Stomach (tissue), 9 donors: ENCODE measurements around the gene FOXN3. TPM values are rescaled to one million over a fixed set of nuclear protein-coding genes. Genes with fewer than 3 reads are reported as not detected.
"Not testable (repeated sequence)": the region's sequence is repeated elsewhere in the genome, so short reads cannot be mapped to it uniquely, and the experiment has no call there.

Source experiments
- DNase-seq, 2 donors: peaks; one replicate each; pipeline versions ENCODE4 v3.0.0 to v3.0.0-alpha.2; 2013 to 2019
- H3K27ac ChIP-seq, 5 donors: fragments of 200-600 bp in 4 of 5; sonication (generic) in 4 of 5; one replicate each; pipeline ENCODE4 v1.5.1; 2013 to 2019; ENCODE audit warnings: mild to moderate bottlenecking in 1 of 5, moderate library complexity in 1 of 5
- H3K27me3 ChIP-seq, 3 donors: fragments of 200-600 bp; sonication (generic); one replicate each; pipeline ENCODE4 v1.5.1; 2017 to 2019; ENCODE audit warnings: mixed run types in 1 of 3
- H3K36me3 ChIP-seq, 4 donors: fragments of 200-600 bp; sonication (generic); 1 replicate in 3 of 4; 2 replicates in 1 of 4; pipeline ENCODE4 v1.5.1; 2016 to 2019
- H3K4me1 ChIP-seq, 4 donors: fragments of 200-600 bp; sonication (generic); one replicate each; pipeline ENCODE4 v1.5.1; 2016 to 2019
- H3K4me3 ChIP-seq, 4 donors: fragments of 200-600 bp; sonication (generic) in 3 of 4; one replicate each; pipeline ENCODE4 v1.5.1; 2016 to 2019; ENCODE audit warnings: mild to moderate bottlenecking in 1 of 4
- H3K9me3 ChIP-seq, 4 donors: fragments of 200-600 bp; sonication (generic); one replicate each; pipeline ENCODE4 v1.5.1; 2016 to 2019
- CTCF ChIP-seq, 7 experiments: fragments of 450-650 bp in 4 of 7; fragments of 200-600 bp in 3 of 7; sonication (generic) in 3 of 7; IDR thresholded peaks; one replicate each; pipeline ENCODE4 v1.5.1; 2016 to 2019; ENCODE audit warnings: antibody characterized with exemption in 7 of 7, control low read depth in 2 of 7, mild to moderate bottlenecking in 1 of 7
- EP300 ChIP-seq: sonication (generic); formaldehyde crosslinking; IDR thresholded peaks from one replicate; pipeline ENCODE4 v1.6.1; 2017; ENCODE audit warnings: antibody characterized with exemption
- POLR2A ChIP-seq, 4 donors: fragments of 450-650 bp; IDR thresholded peaks; one replicate each; pipeline ENCODE4 v1.6.1; 2016; ENCODE audit warnings: antibody characterized with exemption in 4 of 4, control low read depth in 2 of 4, mild to moderate bottlenecking in 1 of 4, moderate library complexity in 1 of 4
- POLR2AphosphoS5 ChIP-seq, 3 donors: sonication (generic); formaldehyde crosslinking; IDR thresholded peaks; one replicate each; pipeline ENCODE4 v1.6.1; 2016; ENCODE audit warnings: antibody characterized with exemption in 3 of 3
- WGBS, 5 donors: extraction: QIAGEN DNeasy Blood & Tissue Kit in 3 of 5; methylation state at CpG; one replicate each; pipeline versions ENCODE4 v1.1.5 to v1.1.7; 2013 to 2018; 5-methylcytosine and 5-hydroxymethylcytosine counted together
- intact Hi-C: fragments of 100-400 bp; cut with DNase I; formaldehyde crosslinking; loops from one replicate; pipeline ENCODE4 v1.15.1; 2023; ENCODE audit warnings: low total_unique reads
- polyA plus RNA-seq, 3 donors: library from polyadenylated mRNA; stranded (reverse); fragments of 200-250 nt; gene quantifications; one replicate each; pipeline ENCODE4 v1.2.3, GENCODE V29; 2013
- total RNA-seq, 5 donors: library from RNA; depleted of rRNA; stranded (reverse); fragments of >200 nt; gene quantifications; one replicate each; pipeline versions ENCODE4 v1.1.0 to v1.2.3, GENCODE V29; 2014 to 2016
- donor health status: healthy with polysubstance abuse.
- donor health status: Bipolar disorder and iron deficiency.
- donor health status: healthy.

Gene FOXN3
- total and polyA plus RNA-seq, 8 donors: 12.5 to 126 (median 56.6) TPM

- no peak for DNase-seq
- Histone ChIP-seq H3K4me3 (no peak overlapping the region), H3K4me1 (peaks cover 24 to 34% (median 27%) of the 10 kb centered on the region in 4 donors), H3K27ac (peak overlapping the region in 1 of 5 donors; percentile 10), H3K36me3 (no peaks in the 10 kb centered on the region), H3K27me3 (no peaks in the 10 kb centered on the region), H3K9me3 (no peaks in the 10 kb centered on the region)
- intact Hi-C loops: no loop called here
- WGBS, 5 donors: 85 to 96% (median 90%) methylated on average over 4 of the region's 4 CpGs
- TF ChIP-seq EP300 (no peak), POLR2A (IDR thresholded peaks at IDR 0.05) (no peak), POLR2AphosphoS5 (IDR thresholded peaks at IDR 0.05) (no peak), CTCF (IDR thresholded peaks at IDR 0.05) (no peak)
Observed at GRCh38 chr14:89299587-89299986, 117.4 kb downstream of the FOXN3 start.

- Histone ChIP-seq H3K27me3 (no peaks in the 10 kb centered on the region), H3K4me1 (peaks cover 19 to 32% (median 23%) of the 10 kb centered on the region in 4 donors), H3K4me3 (no peak overlapping the region), H3K9me3 (no peaks in the 10 kb centered on the region), H3K36me3 (no peaks in the 10 kb centered on the region), H3K27ac (peak overlapping the region in 1 of 5 donors; percentile 10)
- intact Hi-C loops: no loop called here
- TF ChIP-seq EP300 (no peak), POLR2AphosphoS5 (IDR thresholded peaks at IDR 0.05) (no peak), CTCF (IDR thresholded peaks at IDR 0.05) (no peak), POLR2A (IDR thresholded peaks at IDR 0.05) (no peak)
- no peak for DNase-seq
- WGBS, 5 donors: 77 to 84% (median 79%) methylated on average over 7 of the region's 7 CpGs
Observed at GRCh38 chr14:89298056-89298834, 118.8 kb downstream of the FOXN3 start.

- no peaks in the 10 kb centered on the region for H3K9me3 ChIP-seq
- H3K4me1 ChIP-seq: peaks cover 5 to 34% (median 15%) of the 10 kb centered on the region in 4 donors
- peaks cover 0 to 1% (median 0%) of the 10 kb centered on the region in 4 donors for H3K36me3 ChIP-seq
- no peak for DNase-seq
- H3K27me3 ChIP-seq: no peaks in the 10 kb centered on the region
- TF ChIP-seq EP300 (no peak), CTCF (IDR thresholded peaks at IDR 0.05) (no peak), POLR2A (IDR thresholded peaks at IDR 0.05) (no peak), POLR2AphosphoS5 (IDR thresholded peaks at IDR 0.05) (no peak)
- no peak overlapping the region for H3K27ac ChIP-seq
- intact Hi-C loops: no loop called here
- no peak overlapping the region for H3K4me3 ChIP-seq
- WGBS, 5 donors: 91 to 99% (median 96%) methylated on average over 6 of the region's 6 CpGs
Observed at GRCh38 chr14:89296281-89296745, 120.7 kb downstream of the FOXN3 start.

GRCh38 chr14:89294872-89295271 is 122.2 kb downstream of the FOXN3 start:
- peaks cover 0 to 15% (median 11%) of the 10 kb centered on the region in 4 donors for H3K36me3 ChIP-seq
- no peak overlapping the region for H3K27ac ChIP-seq
- H3K4me1 ChIP-seq: peaks cover 5 to 34% (median 15%) of the 10 kb centered on the region in 4 donors
- H3K4me3 ChIP-seq: no peak overlapping the region
- no peaks in the 10 kb centered on the region for H3K27me3 ChIP-seq
- 86 to 96% (median 93%) methylated on average over 6 of the region's 6 CpGs for WGBS, 5 donors
- TF ChIP-seq POLR2AphosphoS5 (IDR thresholded peaks at IDR 0.05): no peak
- intact Hi-C loops: no loop called here
- no peak for DNase-seq
- H3K9me3 ChIP-seq: no peaks in the 10 kb centered on the region

- DNase-seq, H3K4me3 ChIP-seq, H3K27me3 ChIP-seq, intact Hi-C loops, H3K9me3 ChIP-seq, H3K27ac ChIP-seq: not testable (repeated sequence)
- Histone ChIP-seq H3K36me3 (peaks cover 0 to 15% (median 11%) of the 10 kb centered on the region in 4 donors), H3K4me1 (peaks cover 5 to 34% (median 15%) of the 10 kb centered on the region in 4 donors)
- WGBS, 5 donors: 90 to 97% (median 93%) methylated on average over 4 of the region's 4 CpGs
Observed at GRCh38 chr14:89294469-89294868, 122.6 kb downstream of the FOXN3 start.
